T-helper 2 cell (primary cell): ENCODE data around the gene BEST1.
"Not testable (repeated sequence)": the region's sequence is repeated elsewhere in the genome, so short reads cannot be mapped to it uniquely, and the experiment has no call there.

ENCODE experiments used
- DNase-seq, 5 experiments: peaks; one replicate each; pipeline versions ENCODE4 v3.0.0 to v3.0.0-alpha.2; 2012 to 2022

The BEST1 gene

DNA sequence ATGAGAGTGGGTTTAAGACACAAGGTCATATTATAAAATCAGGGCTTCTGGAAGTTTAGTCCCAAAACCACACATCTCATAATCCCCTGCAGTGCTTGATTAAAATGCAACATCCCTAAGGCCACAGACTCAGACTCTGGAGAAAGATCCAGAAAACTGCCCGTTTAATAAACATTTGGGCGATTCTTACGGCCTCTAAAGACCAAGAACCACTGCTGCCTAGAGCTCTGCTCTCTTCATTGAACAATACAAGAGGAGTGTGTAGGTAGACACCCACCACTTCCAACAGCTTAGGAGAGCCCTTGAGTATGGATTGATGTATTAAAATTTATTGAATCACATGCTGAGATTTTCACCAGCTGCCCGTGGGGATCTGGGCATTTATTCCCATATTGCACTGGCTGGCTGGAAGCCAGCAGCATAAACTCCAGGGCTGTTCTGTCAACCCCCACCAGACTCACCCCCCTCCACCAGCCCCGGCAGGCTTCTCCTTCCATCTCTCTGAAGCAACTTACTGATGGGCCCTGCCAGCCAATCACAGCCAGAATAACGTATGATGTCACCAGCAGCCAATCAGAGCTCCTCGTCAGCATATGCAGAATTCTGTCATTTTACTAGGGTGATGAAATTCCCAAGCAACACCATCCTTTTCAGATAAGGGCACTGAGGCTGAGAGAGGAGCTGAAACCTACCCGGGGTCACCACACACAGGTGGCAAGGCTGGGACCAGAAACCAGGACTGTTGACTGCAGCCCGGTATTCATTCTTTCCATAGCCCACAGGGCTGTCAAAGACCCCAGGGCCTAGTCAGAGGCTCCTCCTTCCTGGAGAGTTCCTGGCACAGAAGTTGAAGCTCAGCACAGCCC lies 749 bp upstream of the BEST1 start:
- DNase-seq = no peak

DNA sequence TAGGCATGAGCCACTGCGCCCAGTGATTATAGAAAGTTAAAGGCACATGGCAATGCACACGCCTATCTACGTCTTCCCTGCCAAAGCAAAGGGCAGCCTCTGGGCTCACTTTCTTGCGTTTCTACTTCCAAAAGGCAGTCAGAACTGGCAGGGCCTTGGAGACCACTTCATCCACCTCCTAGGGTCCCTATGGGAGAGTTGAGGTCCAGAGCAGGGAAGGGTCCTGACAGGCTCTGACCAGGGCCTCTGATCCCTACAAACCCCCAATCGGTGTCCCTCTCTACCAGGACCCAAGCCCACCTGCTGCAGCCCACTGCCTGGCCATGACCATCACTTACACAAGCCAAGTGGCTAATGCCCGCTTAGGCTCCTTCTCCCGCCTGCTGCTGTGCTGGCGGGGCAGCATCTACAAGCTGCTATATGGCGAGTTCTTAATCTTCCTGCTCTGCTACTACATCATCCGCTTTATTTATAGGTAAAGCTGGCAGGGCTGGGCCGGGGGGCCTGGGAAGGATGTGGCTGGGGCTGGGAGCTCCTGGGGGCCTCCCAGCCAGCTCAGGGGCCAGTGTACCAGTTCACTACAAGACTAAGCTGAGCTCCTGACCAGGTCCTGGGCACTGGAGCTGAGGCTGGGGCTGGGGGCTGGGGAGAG lies 1.5 kb downstream of the BEST1 start:
- no peak for DNase-seq

DNA sequence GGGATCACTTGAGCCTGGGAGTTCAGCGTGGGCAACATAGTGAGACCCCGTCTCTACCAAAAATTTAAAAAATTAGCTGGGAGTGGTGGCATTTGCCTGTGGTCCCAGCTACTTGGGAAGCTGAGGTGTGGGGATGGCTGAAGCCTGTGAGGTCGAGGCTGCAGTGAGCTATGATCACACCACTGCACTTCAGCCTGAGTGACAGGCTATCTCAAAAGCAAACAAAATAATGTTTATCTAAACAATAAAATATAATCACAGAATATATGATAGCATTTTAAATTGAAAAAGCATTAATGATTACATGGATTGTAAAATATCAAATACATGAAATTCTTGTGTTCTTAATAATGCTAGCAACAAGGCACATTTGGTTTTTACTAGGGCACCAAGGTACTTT lies 2.7 kb downstream of the BEST1 start:
- DNase-seq = no peak

DNA sequence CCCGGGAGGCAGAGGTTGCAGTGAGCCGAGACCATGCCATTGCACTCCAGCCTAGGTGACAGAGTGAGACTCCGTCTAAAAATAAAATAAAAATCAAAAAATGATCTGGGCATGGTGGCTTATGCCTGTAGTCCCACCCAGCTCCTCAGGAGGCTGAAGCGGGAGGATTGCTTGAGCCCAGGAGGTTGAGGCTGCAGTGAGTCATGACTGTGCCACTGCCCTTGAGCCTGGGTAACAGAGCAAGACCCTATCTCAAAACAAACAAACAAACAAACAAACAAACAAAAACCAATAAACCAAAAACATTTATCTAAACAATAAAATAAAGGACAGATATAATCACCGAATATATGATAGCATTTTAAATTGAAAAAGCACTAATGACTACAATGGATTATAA lies 3.5 kb downstream of the BEST1 start:
- not testable (repeated sequence) for DNase-seq

DNA sequence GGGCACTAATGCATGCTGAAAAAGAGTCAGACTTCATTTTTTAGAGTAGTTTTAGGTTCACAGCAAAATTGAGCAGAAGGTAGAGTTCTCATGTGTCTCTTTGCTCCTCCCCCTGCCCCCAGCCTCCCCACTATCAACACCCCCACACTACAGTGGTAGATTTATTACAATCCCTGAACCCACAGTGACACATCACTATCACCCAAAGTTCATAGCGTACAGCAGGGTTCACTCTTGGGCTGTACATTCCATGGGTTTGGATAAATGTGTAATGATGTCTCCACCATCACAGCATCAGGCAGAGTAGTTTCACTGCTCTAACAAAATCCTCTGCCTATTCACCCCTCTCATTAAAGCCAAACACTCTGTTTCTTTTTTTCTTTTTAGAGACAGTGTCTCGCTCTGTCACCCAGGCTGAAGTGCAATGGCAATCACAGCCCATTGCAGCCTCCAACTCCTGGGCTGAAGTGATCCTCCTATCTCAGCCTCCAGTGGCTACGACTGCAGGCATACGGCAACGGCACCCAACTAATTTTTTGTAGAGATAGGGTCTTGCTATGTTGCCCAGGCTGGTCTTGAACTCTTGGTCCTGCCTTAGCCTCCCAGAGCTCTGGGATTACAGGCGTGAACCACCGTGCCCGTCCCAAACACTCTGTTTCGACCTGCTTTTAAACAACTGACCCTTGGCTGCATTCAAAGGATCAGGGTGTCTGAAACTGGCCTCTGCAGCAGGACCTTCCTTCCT lies 4.1 kb downstream of the BEST1 start:
- no peak for DNase-seq

DNA sequence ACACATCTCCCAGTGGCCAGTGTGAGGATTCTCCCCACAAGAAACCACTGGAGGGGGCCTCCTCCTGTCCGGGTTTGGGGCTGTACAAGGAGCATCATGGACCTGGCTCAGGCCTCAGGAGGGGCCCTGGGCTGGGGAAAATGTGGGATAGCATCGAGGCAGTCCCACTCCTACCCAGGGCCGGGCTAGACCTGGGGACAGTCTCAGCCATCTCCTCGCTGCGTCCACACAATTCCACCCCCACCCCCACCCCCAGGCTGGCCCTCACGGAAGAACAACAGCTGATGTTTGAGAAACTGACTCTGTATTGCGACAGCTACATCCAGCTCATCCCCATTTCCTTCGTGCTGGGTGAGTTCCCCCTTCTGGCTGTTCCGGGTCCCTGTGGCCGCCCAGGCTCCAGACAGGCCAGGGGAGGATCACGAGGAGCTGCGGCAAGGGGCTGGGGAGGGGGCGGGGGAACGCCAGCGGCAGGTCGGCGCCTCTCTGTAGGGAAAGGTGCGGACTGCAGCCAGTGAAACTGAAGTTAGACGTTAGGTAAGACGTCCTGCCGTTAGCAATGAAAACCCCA lies 4.8 kb downstream of the BEST1 start:
- no peak for DNase-seq

DNA sequence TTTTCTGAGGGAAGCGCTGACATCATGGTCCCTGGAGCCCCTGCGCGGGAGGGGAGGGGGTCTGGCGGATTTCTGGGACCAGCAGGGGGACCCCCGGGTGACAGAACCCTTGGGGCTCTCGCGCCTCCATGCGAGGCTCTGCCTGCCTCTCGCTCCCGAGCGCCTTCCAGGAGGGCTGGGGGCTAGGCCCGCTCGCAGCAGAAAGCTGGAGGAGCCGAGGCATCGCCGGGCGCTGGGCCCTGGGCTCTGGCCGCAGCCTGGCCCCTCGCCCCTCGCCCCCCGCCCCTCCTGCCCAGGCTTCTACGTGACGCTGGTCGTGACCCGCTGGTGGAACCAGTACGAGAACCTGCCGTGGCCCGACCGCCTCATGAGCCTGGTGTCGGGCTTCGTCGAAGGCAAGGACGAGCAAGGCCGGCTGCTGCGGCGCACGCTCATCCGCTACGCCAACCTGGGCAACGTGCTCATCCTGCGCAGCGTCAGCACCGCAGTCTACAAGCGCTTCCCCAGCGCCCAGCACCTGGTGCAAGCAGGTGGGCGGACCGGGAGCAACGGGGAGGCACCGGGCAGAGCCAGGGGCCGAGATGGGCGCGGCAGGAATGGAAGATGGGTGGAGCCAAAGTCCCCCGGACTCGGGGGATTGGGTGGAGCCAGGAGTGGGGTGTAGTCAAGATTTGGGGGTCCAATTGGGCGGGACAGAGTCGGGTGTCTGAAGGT lies 5.4 kb downstream of the BEST1 start:
- DNase-seq = peak in 1 of 5 experiments; percentile 55

DNA sequence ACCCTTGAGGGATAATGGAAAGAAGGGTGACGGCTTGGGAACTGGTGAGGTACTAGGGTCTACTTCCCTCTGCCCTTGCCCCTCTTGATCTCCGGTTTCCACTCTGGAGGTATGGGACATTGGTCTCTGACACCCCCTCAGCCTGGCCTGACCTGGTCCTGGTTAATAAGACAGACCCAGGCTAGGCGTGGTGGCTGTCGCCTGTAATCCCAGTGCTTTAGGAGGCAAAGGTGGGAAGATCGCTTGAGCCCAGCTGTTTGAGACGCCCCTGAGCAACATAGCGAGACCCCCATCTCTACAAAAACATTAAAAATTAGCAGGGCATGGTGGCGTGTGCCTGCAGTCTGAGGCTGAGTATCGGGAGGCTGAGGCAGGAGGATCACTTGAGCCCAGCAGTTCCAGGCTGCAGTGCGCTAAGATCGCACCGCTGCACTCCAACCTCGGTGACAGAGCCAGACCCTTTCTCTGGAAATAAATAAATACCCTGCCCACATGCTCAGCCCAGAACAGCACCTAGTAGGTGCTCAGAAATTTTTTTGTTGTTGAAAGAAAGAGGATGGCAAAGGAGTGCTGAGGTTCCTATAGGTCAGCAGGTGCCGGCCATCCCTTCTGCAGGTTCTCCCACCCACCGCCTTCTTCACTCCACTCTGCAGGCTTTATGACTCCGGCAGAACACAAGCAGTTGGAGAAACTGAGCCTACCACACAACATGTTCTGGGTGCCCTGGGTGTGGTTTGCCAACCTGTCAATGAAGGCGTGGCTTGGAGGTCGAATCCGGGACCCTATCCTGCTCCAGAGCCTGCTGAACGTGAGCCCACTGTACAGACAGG lies 6.3 kb downstream of the BEST1 start:
- DNase-seq = no peak

DNA sequence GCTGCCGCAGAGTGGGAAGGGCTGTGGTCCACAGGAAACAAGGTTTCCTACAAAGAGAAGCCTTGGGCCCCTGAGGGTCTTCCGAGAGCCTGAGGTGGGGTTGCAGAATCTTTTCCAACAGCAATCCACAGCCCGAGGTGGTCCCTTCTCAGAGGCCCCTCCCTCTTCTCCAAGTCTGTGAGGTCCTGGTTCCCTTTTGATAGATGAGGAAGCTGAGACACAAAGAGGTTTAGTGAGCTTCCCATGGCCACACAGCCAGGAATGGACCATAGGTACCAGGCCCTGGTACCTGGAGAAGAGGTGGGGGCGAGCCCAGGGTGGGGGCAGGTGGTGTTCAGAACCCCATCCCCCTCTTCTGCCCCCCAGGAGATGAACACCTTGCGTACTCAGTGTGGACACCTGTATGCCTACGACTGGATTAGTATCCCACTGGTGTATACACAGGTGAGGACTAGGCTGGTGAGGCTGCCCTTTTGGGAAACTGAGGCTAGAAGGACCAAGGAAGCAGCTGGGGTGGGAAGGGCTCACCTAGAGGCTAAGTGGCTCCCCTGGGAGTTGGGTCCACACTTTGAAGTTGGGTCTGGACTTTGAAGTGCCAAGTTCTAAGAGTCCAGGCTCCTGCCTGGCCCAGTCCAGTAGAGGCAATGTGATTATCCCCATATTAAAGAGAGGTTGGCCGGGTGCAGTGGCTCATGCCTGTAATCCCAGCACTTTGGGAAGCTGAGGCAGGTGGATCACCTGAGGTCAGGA lies 7.0 kb downstream of the BEST1 start:
- no peak for DNase-seq

DNA sequence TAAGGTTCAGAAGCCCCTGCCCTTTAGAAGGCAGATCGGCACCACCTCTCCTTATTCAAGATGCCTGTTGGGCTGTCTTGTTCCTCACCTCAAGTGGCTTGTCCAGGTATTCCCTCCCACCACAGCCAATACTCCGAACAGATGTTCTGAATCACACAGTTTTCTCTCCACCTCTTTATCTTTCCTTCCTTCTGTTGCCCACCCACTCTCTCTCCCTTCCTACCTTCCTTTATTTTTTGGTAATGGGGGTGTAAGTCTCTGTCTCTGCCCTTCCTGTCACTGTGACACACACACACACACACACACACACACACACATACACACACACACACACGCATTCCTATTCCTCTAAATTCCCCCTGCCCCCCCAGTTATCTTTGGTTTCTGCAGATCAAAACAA lies 8.4 kb downstream of the BEST1 start:
- DNase-seq = no peak

DNA sequence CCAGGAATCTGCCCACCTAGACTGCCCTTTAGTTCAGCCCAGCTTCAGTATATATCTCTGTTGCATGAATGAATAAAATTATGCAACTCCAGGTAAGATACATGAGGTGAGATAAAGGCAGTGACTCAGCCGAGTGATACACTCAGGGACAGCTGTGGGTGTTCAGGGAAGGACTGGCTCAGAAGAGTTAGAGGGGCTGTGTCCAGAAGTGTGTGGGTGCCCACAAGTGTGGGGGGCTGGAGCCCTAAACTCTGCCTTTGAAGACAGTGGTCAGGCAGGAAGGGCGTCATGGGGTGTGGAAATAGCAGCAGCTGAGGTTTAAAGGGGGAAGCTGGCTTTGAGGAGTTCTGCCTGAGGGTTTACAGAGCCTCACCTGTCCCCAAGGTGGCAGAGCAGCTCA lies 9.0 kb downstream of the BEST1 start:
- DNase-seq = no peak

DNA sequence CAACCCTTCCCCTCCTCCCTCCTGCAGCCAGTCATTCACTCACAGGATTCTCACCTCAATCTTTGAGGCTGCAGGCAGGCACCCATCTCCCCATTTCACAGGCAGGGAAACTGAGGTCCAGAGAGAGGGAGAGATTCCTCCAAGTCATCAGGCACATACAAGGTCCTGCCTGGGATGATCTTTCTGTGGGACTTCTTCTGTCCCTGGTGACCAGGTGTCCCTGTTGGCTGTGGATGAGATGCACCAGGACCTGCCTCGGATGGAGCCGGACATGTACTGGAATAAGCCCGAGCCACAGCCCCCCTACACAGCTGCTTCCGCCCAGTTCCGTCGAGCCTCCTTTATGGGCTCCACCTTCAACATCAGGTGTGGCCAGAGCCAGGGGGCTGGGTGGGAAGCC lies 9.5 kb downstream of the BEST1 start:
- no peak for DNase-seq

DNA sequence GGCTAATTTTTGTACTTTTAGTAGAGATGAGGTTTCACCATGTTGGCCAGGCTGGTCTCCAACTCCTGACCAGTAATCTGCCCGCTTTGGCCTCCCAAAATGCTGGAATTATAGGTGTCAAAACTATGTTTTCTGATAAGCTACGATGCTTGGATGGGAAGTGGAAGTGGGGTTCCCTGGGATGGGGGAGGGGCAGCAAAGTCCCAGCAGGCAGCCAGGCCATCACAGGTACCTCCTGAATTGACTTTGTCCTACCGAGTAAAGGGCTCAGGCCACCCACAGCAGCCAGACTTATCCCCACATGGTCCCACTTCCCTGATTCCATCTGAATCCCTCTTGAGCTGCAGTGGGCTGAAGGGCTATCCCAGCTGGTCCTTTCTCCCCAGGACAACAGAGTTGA lies 10.4 kb downstream of the BEST1 start:
- no peak for DNase-seq

DNA sequence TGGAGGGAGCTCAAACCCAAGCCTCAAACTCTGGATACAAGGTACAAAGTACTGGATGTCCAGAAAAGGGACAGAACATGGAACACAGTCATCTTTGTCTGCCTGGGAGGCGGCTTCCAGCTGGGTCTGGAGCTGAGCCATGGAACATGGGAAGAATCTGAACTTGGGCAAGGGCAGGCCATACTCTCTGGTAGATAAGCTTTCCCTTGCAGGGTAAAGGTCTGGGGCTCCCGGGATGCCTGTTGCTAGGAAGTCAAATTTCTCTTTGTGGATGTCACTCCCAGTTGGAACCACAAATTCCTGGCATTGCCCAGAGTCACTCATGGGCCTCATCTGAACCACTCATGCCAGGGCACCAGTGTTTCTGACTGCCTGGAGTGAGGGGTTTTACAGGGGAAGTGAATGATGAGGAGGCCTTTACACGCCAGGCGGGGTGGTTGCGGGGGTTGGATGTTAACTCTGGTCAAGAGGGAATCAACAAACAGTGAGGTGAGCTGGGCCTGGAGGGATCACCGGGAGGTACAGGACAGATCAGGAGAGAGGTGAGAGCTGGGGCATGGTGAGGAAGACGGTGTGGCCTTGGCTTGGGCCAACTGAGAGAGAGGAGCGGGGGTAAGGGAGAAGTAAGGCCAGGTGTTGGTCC lies 11.5 kb downstream of the BEST1 start:
- DNase-seq = no peak

DNA sequence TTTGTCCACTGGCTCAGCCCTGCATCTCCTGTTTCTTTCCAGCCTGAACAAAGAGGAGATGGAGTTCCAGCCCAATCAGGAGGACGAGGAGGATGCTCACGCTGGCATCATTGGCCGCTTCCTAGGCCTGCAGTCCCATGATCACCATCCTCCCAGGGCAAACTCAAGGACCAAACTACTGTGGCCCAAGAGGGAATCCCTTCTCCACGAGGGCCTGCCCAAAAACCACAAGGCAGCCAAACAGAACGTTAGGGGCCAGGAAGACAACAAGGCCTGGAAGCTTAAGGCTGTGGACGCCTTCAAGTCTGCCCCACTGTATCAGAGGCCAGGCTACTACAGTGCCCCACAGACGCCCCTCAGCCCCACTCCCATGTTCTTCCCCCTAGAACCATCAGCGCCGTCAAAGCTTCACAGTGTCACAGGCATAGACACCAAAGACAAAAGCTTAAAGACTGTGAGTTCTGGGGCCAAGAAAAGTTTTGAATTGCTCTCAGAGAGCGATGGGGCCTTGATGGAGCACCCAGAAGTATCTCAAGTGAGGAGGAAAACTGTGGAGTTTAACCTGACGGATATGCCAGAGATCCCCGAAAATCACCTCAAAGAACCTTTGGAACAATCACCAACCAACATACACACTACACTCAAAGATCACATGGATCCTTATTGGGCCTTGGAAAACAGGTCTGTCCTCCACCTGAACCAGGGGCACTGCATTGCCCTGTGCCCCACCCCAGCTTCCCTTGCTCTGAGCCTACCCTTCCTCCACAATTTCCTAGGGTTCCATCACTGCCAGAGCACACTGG lies 12.3 kb downstream of the BEST1 start:
- DNase-seq = peak in 1 of 5 experiments; percentile 16

DNA sequence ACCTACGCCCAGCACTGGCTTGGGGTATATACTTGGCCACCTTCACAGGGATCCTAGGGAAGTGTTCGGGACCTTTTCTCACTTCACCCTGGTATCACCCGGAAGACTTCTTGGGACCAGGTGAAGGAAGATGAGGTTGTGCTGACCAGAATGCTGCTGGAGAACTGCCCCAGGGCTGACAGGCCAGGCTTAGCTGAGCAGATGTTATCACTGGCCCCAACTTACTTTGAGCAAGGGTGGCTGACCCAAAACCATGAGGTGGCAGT lies 12.8 kb downstream of the BEST1 start:
- no peak for DNase-seq

DNA sequence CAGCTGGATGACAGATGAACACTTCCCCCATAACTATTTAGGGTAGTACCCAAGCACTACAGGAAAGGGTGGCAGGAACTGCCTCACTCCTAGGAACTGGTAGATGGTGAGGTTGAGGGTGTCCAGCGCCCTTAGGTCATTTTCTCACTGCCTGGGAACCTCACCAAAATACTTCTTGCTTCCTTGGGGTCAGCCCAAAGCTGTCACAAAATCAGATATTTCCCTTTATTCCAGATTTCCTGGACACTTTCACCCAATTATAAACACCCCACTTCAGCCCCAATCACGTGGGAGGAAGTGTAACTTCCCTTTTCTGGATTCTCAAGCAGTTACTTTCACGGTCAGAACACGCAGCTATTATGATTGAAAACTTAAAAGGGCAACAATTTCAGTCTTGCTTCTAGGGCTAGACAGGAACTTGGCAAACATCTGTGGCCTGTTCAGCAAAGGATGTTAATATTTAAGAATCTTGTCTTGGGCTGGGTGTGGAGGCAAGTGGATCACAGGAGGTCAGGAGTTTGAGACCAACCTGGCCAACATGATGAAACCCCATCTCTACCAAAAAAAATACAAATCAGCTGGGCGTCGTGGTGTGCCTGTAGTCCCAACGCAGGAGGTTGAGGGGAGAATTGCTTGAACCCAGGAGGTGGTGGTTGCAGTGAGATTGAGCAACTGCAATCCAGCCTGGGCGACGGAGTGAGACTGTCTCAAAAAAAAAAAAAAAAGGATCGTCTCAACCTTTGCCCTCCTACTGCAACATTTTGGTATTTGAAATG lies 13.3 kb downstream of the BEST1 start:
- peak in 2 of 5 experiments; percentile 17 to 38 for DNase-seq

DNA sequence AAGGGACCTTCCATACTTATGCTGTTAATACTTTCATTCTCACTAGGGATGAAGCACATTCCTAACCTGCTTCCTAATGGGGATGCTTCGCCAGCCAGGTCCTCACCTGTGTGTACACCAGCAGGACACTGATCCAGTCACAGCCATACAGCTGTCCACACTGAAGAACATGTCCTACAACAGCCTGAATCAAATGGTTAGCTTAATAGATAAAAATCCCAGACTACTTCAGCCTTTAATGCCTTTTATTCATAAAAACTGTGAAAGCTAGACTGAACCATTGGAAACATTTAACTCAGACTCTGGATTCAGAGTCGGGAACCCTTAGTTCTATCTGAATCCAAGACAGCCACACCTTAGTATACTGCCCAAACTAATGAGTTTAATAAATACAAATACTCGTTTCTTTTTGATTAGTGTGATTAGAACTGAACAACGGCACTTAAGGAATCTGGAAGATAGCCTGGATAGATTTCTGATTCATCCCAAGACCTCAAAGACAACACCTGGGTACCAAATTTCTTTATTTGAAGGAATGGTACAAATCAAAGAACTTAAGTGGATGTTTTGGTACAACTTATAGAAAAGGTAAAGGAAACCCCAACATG lies 14.0 kb downstream of the BEST1 start:
- peak in 1 of 5 experiments; percentile 17 for DNase-seq
